HEK293 (cell line): ENCODE measurements around the gene NINJ2.
A peak's percentile ranks its signal among the peaks of the same experiment; 100 is the strongest.

Experiments used
- BCL11A ChIP-seq: fragments of 450-650 bp; formaldehyde crosslinking; IDR thresholded peaks from 2 replicates; pipeline ENCODE4 v1.5.1; 2016; ENCODE audit warnings: low read depth, missing biosample characterization, missing genetic modification characterization
- FEZF1 ChIP-seq: fragments of 450-650 bp; formaldehyde crosslinking; IDR thresholded peaks from 2 replicates; pipeline ENCODE4 v1.5.1; 2016; ENCODE audit warnings: missing biosample characterization, missing genetic modification characterization
- HOXD13 ChIP-seq: sonication (generic); formaldehyde crosslinking; IDR thresholded peaks from 2 replicates; pipeline ENCODE4 v1.8.0; 2022; ENCODE audit warnings: missing genetic modification reagents, borderline replicate concordance
- INSM2 ChIP-seq: fragments of 450-650 bp; formaldehyde crosslinking; IDR thresholded peaks from 2 replicates; pipeline ENCODE4 v1.5.1; 2016; ENCODE audit warnings: missing biosample characterization, missing genetic modification characterization
- KLF1 ChIP-seq: fragments of 450-650 bp; formaldehyde crosslinking; IDR thresholded peaks from 2 replicates; pipeline ENCODE4 v1.5.1; 2016; ENCODE audit warnings: missing biosample characterization, missing genetic modification characterization
- MEIS1 ChIP-seq: sonication (generic); formaldehyde crosslinking; IDR thresholded peaks from 2 replicates; pipeline ENCODE4 v1.8.1; 2022; ENCODE audit warnings: missing genetic modification reagents, mild to moderate bottlenecking, borderline replicate concordance
- MYNN ChIP-seq: fragments of 450-650 bp; formaldehyde crosslinking; IDR thresholded peaks from 2 replicates; pipeline ENCODE4 v1.5.1; 2016; ENCODE audit warnings: missing biosample characterization, missing genetic modification characterization, borderline replicate concordance
- MZF1 ChIP-seq: fragments of 450-650 bp; formaldehyde crosslinking; IDR thresholded peaks from 2 replicates; pipeline ENCODE4 v1.5.1; 2017; ENCODE audit warnings: missing biosample characterization, missing genetic modification characterization, borderline replicate concordance
- PBX3 ChIP-seq: sonication (generic); formaldehyde crosslinking; IDR thresholded peaks from 2 replicates; pipeline ENCODE4 v1.8.1; 2022; ENCODE audit warnings: mild to moderate bottlenecking, moderate library complexity, missing genetic modification reagents
- RBAK ChIP-seq: fragments of 450-650 bp; formaldehyde crosslinking; IDR thresholded peaks from 2 replicates; pipeline ENCODE4 v1.5.1; 2016; ENCODE audit warnings: missing biosample characterization, missing genetic modification characterization
- SALL2 ChIP-seq: fragments of 450-650 bp; formaldehyde crosslinking; IDR thresholded peaks from 2 replicates; pipeline ENCODE4 v1.5.0; 2017; ENCODE audit warnings: missing biosample characterization, mild to moderate bottlenecking, missing genetic modification characterization, borderline replicate concordance
- TCF7L2 ChIP-seq: IDR thresholded peaks from 2 replicates; pipeline ENCODE4 v1.6.1; 2011; ENCODE audit warnings: low read depth, mild to moderate bottlenecking, inconsistent platforms, low read length, moderate library complexity, borderline replicate concordance
- WT1 ChIP-seq: fragments of 450-650 bp; formaldehyde crosslinking; IDR thresholded peaks from 2 replicates; pipeline ENCODE4 v1.5.1; 2016; ENCODE audit warnings: missing biosample characterization, missing genetic modification characterization
- YY2 ChIP-seq: fragments of 450-650 bp; formaldehyde crosslinking; IDR thresholded peaks from 2 replicates; pipeline ENCODE4 v1.5.1; 2016; ENCODE audit warnings: missing biosample characterization, missing genetic modification characterization
- ZBTB48 ChIP-seq: fragments of 450-650 bp; formaldehyde crosslinking; IDR thresholded peaks from 2 replicates; pipeline ENCODE4 v1.5.1; 2016; ENCODE audit warnings: missing biosample characterization, missing genetic modification characterization
- ZBTB49 ChIP-seq: fragments of 450-650 bp; formaldehyde crosslinking; IDR thresholded peaks from 2 replicates; pipeline ENCODE4 v1.5.1; 2016; ENCODE audit warnings: missing biosample characterization, missing genetic modification characterization, low read depth
- ZNF19 ChIP-seq: fragments of 450-650 bp; formaldehyde crosslinking; IDR thresholded peaks from 2 replicates; pipeline ENCODE4; 2016; ENCODE audit warnings: missing biosample characterization, missing genetic modification characterization, low read depth
- ZNF324 ChIP-seq: fragments of 450-650 bp; formaldehyde crosslinking; IDR thresholded peaks from 2 replicates; pipeline ENCODE4 v1.5.1; 2016; ENCODE audit warnings: missing biosample characterization, missing genetic modification characterization
- ZNF48 ChIP-seq: fragments of 450-650 bp; formaldehyde crosslinking; IDR thresholded peaks from 2 replicates; pipeline ENCODE4 v1.5.1; 2016; ENCODE audit warnings: missing biosample characterization, missing genetic modification characterization
- ZNF521 ChIP-seq: fragments of 450-650 bp; formaldehyde crosslinking; IDR thresholded peaks from 2 replicates; pipeline ENCODE4 v1.5.1; 2017; ENCODE audit warnings: missing biosample characterization, mild to moderate bottlenecking, missing genetic modification characterization
- ZNF544 ChIP-seq: fragments of 450-650 bp; formaldehyde crosslinking; IDR thresholded peaks from 2 replicates; pipeline ENCODE4 v1.5.0; 2017; ENCODE audit warnings: missing biosample characterization, missing genetic modification characterization
- ZNF600 ChIP-seq: fragments of 450-650 bp; formaldehyde crosslinking; IDR thresholded peaks from 2 replicates; pipeline ENCODE4 v1.5.1; 2016; ENCODE audit warnings: missing biosample characterization, missing genetic modification characterization
- ZNF629 ChIP-seq: fragments of 450-650 bp; formaldehyde crosslinking; IDR thresholded peaks from 2 replicates; pipeline ENCODE4 v1.5.1; 2017; ENCODE audit warnings: missing biosample characterization, missing genetic modification characterization
- ZNF664 ChIP-seq: fragments of 450-650 bp; formaldehyde crosslinking; IDR thresholded peaks from 2 replicates; pipeline ENCODE4 v1.5.1; 2016; ENCODE audit warnings: missing biosample characterization, missing genetic modification characterization
- ZNF777 ChIP-seq: fragments of 450-650 bp; formaldehyde crosslinking; IDR thresholded peaks from 2 replicates; pipeline ENCODE4 v1.5.1; 2017; ENCODE audit warnings: missing biosample characterization, missing genetic modification characterization, borderline replicate concordance
- ZNF837 ChIP-seq: fragments of 450-650 bp; formaldehyde crosslinking; IDR thresholded peaks from 2 replicates; pipeline ENCODE4 v1.5.1; 2016; ENCODE audit warnings: missing biosample characterization, missing genetic modification characterization
- ZSCAN4 ChIP-seq: fragments of 450-650 bp; formaldehyde crosslinking; IDR thresholded peaks from 2 replicates; pipeline ENCODE4 v1.5.1; 2017; ENCODE audit warnings: missing biosample characterization, missing genetic modification characterization
- TF ChIP-seq, protein P1 (sequence below): fragments of 450-650 bp; formaldehyde crosslinking; IDR thresholded peaks from 2 replicates; pipeline ENCODE4 v1.5.0; 2017; ENCODE audit warnings: missing biosample characterization, missing genetic modification characterization, borderline replicate concordance

The NINJ2 gene

GRCh38 chr12:575948-576614, 87.2 kb downstream of the NINJ2 start (continued):
- TF ChIP-seq ZNF600 (tag by site-specific recombination) (peak; percentile 24; the same call in 1 of the 2 replicates), ZBTB49 (no peak), FEZF1 (tag by site-specific recombination) (no peak), ZNF629 (tag by site-specific recombination) (peak; percentile 54; the same call in 1 of the 2 replicates), ZSCAN4 (no peak), ZNF777 (no peak), ZNF324 (tag by site-specific recombination) (0 out of 2 replicates have a peak, but pooled peaks have one; percentile 15), MEIS1 (no peak), YY2 (tag by site-specific recombination) (no peak), BCL11A (tag by site-specific recombination) (no peak), PBX3 (CRISPR knock-in tag) (0 out of 2 replicates have a peak, but pooled peaks have one; percentile 38), ZNF837 (tag by site-specific recombination) (no peak), HOXD13 (CRISPR knock-in tag) (no peak), TCF7L2 (no peak), RBAK (no peak), MYNN (tag by site-specific recombination) (no peak), ZNF19 (tag by site-specific recombination) (no peak), SALL2 (no peak), ZBTB48 (peak; percentile 59; the same call in 1 of the 2 replicates), ZNF521 (tag by site-specific recombination) (no peak), ZNF48 (no peak), ZNF664 (tag by site-specific recombination) (no peak), KLF1 (peak; percentile 87), MZF1 (tag by site-specific recombination) (no peak), WT1 (no peak; the same call in 1 of the 2 replicates), ZNF544 (tag by site-specific recombination) (no peak), INSM2 (0 out of 2 replicates have a peak, but pooled peaks have one; percentile 15)
- TF ChIP-seq, protein P1, sequence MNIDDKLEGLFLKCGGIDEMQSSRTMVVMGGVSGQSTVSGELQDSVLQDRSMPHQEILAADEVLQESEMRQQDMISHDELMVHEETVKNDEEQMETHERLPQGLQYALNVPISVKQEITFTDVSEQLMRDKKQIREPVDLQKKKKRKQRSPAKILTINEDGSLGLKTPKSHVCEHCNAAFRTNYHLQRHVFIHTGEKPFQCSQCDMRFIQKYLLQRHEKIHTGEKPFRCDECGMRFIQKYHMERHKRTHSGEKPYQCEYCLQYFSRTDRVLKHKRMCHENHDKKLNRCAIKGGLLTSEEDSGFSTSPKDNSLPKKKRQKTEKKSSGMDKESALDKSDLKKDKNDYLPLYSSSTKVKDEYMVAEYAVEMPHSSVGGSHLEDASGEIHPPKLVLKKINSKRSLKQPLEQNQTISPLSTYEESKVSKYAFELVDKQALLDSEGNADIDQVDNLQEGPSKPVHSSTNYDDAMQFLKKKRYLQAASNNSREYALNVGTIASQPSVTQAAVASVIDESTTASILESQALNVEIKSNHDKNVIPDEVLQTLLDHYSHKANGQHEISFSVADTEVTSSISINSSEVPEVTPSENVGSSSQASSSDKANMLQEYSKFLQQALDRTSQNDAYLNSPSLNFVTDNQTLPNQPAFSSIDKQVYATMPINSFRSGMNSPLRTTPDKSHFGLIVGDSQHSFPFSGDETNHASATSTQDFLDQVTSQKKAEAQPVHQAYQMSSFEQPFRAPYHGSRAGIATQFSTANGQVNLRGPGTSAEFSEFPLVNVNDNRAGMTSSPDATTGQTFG (tag by site-specific recombination) = no peak
